OCI-LY1 (cell line): Measurements from ENCODE around the gene B4GALNT1.

Source experiments
- CTCF ChIP-seq: fragments of 200-600 bp; sonication (generic), shearing (Covaris generic); IDR thresholded peaks from 2 replicates; pipeline ENCODE4 v1.5.1; 2017; ENCODE audit warnings: mild to moderate bottlenecking, antibody characterized with exemption, low read length, moderate library complexity, mixed read lengths
- EZH2 ChIP-seq: fragments of 200-600 bp; sonication (generic), shearing (Covaris generic); IDR thresholded peaks from 2 replicates; pipeline ENCODE4 v1.8.0; 2017; ENCODE audit warnings: borderline replicate concordance, mixed run types, mild to moderate bottlenecking, antibody characterized with exemption, low read length, moderate library complexity, mixed read lengths

GRCh38 chr12:57612711-57613426 lies 20.1 kb downstream of the B4GALNT1 start:
- TF ChIP-seq CTCF (no peak), EZH2 (no peak)
